Calu3 (cell line): Measurements from ENCODE around the gene EVPL. TPM values are rescaled to one million over a fixed set of nuclear protein-coding genes. Genes with fewer than 3 reads are reported as not detected.

Source experiments
- BruUV-seq: library from RNA; stranded (reverse); fragments of 400-500 nt; replicated peaks from 2 replicates; lab custom pipeline; 2021; lab: Mats Ljungman, UMichigan
- CTCF ChIA-PET: fragments of 300-600 bp; sonication (Branson Sonifier 250); formaldehyde crosslinking; loops from one replicate; lab custom pipeline; 2022; ENCODE audit warnings: antibody characterized with exemption; lab: Charles Lee
- DNase-seq: peaks from one replicate; pipeline ENCODE4 v3.0.0; 2022
- H3K27ac Mint-ChIP-seq: one replicate; pipeline ENCODE4 v1.8.0; 2022; ENCODE audit warnings: mixed read lengths; ENCODE audit not compliant: unreplicated experiment
- H3K27me3 Mint-ChIP-seq: one replicate; pipeline ENCODE4 v1.8.0; 2022; ENCODE audit warnings: mixed read lengths; ENCODE audit not compliant: unreplicated experiment
- H3K36me3 Mint-ChIP-seq: one replicate; pipeline ENCODE4 v1.8.0; 2022; ENCODE audit warnings: mild to moderate bottlenecking, moderate library complexity, mixed read lengths; ENCODE audit not compliant: insufficient read depth, unreplicated experiment
- H3K4me1 Mint-ChIP-seq: one replicate; pipeline ENCODE4 v1.8.0; 2022; ENCODE audit warnings: mild to moderate bottlenecking, low read depth, mixed read lengths; ENCODE audit not compliant: unreplicated experiment
- H3K4me3 Mint-ChIP-seq: one replicate; pipeline ENCODE4 v1.8.0; 2022; ENCODE audit warnings: mild to moderate bottlenecking, low read depth, moderate library complexity, mixed read lengths; ENCODE audit not compliant: unreplicated experiment
- H3K9me3 Mint-ChIP-seq: one replicate; pipeline ENCODE4 v1.8.0; 2022; ENCODE audit warnings: low read depth, mixed read lengths; ENCODE audit not compliant: unreplicated experiment
- intact Hi-C: fragments of 100-400 bp; cut with micrococcal nuclease; formaldehyde crosslinking; loops from one replicate; pipeline ENCODE4 v1.10.0; 2022; ENCODE audit not compliant: unreplicated experiment
- total RNA-seq: library from RNA; stranded (reverse); gene quantifications from 2 replicates; pipeline ENCODE4 v1.2.3, GENCODE V29; 2022
- TF ChIP-seq, protein P1 (sequence below): fragments of 200-600 bp; IDR thresholded peaks from one replicate; pipeline ENCODE4 v1.8.0; 2022; ENCODE audit warnings: antibody characterized with exemption; ENCODE audit not compliant: unreplicated experiment

EVPL gene
- total RNA-seq, 1 experiment from 2014 or later: 51.8 TPM

DNA sequence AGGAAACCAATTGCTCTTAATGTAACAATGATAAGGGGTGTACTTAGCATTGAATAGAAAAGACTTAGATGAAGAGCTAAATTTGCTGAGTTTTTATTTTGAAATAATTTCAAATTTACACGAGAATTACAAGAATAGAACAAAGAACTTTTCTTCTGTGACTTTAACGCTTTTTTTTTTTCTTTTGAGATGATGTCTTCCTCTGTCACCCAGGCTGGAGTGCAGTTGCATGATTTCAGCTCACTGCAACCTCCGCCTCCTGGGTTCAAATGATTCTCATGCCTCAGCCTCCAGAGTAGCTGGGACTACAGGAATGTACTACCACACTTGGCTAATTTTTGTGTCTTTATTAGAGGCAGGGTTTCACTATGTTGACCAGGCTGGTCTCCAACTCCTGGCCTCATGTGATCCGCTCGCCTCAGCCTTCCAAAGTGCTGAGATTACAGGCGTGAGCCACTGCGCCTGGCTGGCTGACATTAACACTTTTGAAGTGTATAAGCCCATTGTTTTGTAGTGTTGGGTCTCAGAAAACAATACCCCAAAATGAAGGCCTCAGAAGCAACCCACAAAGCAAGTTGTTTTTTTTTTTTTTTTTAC lies 46.0 kb downstream of the EVPL start:
- Mint-ChIP-seq H3K36me3 (peaks cover 56% of the 10 kb centered on the region), H3K9me3 (no peaks in the 10 kb centered on the region), H3K4me3 (peak overlapping the region; percentile 79), H3K4me1 (peaks cover 47% of the 10 kb centered on the region), H3K27me3 (no peaks in the 10 kb centered on the region), H3K27ac (peak overlapping the region; percentile 95)
- intact Hi-C loops: no loop called here
- BruUV-seq: no TSS peak
- TF ChIP-seq, protein P1, sequence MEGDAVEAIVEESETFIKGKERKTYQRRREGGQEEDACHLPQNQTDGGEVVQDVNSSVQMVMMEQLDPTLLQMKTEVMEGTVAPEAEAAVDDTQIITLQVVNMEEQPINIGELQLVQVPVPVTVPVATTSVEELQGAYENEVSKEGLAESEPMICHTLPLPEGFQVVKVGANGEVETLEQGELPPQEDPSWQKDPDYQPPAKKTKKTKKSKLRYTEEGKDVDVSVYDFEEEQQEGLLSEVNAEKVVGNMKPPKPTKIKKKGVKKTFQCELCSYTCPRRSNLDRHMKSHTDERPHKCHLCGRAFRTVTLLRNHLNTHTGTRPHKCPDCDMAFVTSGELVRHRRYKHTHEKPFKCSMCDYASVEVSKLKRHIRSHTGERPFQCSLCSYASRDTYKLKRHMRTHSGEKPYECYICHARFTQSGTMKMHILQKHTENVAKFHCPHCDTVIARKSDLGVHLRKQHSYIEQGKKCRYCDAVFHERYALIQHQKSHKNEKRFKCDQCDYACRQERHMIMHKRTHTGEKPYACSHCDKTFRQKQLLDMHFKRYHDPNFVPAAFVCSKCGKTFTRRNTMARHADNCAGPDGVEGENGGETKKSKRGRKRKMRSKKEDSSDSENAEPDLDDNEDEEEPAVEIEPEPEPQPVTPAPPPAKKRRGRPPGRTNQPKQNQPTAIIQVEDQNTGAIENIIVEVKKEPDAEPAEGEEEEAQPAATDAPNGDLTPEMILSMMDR: no peak
- CTCF ChIA-PET: interaction anchor here (0.6 to 1.4 kb wide), 5 partner anchors 11 to 890 kb away, joined by 3 read pairs; partner anchors contain the start of gene FBF1
- no peak for DNase-seq

DNA sequence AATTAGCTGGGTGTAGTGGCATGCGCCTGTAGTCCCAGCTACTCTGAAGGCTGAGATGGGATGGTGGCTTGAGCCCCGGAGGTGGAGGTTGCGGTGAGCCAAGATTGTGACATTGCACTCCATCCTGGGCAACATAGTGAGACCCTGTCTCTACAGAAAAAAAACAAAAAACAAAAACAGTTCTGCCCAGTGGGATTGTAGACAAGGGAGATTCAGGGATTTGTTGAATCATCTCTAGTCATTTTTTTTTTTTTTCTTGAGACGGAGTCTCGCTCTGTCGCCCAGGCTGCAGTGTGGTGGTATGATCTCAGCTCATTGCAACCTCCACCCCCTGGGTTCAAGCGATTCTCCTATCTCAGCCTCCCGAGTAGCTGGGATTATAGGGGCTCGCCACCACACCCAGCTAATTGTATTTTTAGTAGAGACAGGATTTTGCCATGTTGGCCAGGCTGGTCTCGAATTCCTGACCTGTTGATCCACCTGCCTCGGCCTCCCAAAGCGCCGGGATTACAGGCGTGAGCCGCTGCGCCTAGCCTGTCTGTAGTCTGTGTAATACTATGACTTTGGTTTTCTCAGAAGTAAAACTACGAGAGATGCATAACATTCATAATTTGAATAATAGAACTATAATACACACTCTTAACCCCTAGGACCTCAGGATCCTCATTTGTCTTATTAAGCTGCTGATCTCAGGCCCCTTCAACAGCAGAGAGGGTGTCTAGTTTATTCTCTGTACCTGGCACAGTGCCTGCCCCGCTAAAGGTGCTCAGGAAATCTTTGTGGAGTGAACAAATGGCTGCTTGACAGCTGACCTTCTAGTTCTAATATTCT lies 46.7 kb downstream of the EVPL start:
- intact Hi-C loops: no loop called here
- TF ChIP-seq, protein P1: no peak
- Mint-ChIP-seq H3K4me3 (peak overlapping the region; percentile 79), H3K36me3 (peaks cover 59% of the 10 kb centered on the region), H3K9me3 (no peaks in the 10 kb centered on the region), H3K4me1 (peaks cover 55% of the 10 kb centered on the region), H3K27me3 (no peaks in the 10 kb centered on the region), H3K27ac (peak overlapping the region; percentile 95)
- CTCF ChIA-PET: interaction anchor here (0.6 to 1.3 kb wide), 6 partner anchors 14 to 389 kb away, joined by 3 to 6 read pairs (median 3); partner anchors contain the start of gene FBF1
- no TSS peak for BruUV-seq
- no peak for DNase-seq

DNA sequence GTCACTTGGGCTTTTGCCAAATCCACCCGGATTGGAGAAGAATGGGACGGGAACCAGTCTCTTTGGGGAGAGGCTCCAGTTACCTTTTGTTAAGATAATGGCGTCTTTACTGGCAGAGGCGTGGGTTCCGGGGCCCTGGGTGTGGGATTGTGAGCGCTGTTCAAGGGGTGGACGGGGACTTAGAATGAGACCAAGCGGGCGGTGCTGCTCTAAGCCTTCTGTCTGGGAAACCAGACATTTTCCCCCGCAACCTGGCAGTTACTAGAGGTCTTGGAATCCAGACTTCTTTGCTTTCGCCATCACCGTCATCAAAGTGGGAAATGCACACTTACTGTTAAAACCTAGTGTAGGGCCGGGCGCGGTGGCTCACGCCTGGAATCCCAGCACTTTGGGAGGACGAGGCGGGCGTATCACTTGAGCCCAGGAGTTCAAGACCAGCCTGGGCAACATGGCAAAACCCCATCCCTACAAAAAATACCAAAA lies 47.4 kb downstream of the EVPL start:
- TF ChIP-seq, protein P1: no peak
- intact Hi-C loops: no loop called here
- Mint-ChIP-seq H3K27ac (peak overlapping the region; percentile 95), H3K4me3 (peak overlapping the region; percentile 79), H3K9me3 (no peaks in the 10 kb centered on the region), H3K36me3 (peaks cover 59% of the 10 kb centered on the region), H3K4me1 (peaks cover 54% of the 10 kb centered on the region), H3K27me3 (no peaks in the 10 kb centered on the region)
- no peak for DNase-seq
- TSS peak; percentile 77 for BruUV-seq
- CTCF ChIA-PET: interaction anchor here (0.7 to 1.3 kb wide), 4 partner anchors 14 to 390 kb away, joined by 3 to 6 read pairs (median 3); partner anchors contain the start of gene FBF1

DNA sequence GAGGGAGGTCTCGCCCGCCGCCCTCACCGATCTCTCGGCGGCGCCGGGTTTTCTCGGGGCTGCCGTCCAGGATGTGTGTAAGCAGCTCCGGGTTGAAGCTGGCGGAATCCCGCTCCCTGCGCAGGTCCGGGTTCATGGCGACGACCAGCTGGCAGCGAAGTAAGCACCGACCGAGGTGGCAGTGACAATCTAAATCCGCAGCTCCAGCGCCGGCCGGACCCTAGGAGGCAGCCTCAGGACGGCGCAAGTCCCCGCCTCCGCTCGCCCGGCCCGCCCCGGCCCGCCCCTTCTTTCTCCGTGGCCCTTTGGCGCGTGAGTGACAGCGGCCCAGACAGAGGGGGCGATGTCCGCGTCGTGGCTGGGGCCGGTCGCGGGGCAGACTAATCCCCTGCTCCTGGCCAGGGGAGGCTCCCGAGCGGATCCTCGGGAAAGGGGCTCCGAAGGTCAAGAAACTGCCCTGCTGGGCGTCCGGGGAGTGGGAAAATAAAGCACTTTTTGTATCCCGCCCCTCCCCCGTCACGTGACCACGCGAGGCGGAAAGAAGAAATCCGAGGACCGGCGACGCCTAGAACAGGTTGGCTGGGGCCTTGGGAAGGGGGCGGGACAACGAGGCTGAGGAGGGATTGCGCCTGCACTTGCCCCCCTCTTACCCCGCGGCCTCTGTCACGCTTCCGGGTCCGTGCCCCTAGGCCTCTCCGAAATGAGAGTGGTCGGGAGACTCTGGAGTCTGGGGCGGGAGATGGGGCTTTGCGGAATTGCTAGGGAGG lies 48.0 kb downstream of the EVPL start, which contains the start of the genes ACOX1 and TEN1:
Gene ACOX1 (minus strand): TSS at position 229 of the 767 bp plus-strand sequence. CDS start 93 bp downstream, at position 136.
Gene TEN1 (plus strand): TSS at position 303 of the 767 bp plus-strand sequence. CDS start 6,953 bp downstream, outside the sequence.
- Mint-ChIP-seq H3K27me3 (no peaks in the 10 kb centered on the region), H3K9me3 (no peaks in the 10 kb centered on the region), H3K4me3 (peak within 1 kb of the TSS; percentile 79), H3K27ac (peak within 1 kb of the TSS; percentile 95), H3K36me3 (peaks cover 63% of the 10 kb centered on the region), H3K4me1 (peaks cover 48% of the 10 kb centered on the region)
- intact Hi-C loops: no loop called here
- peak; percentile 98 for DNase-seq
- no TSS peak for BruUV-seq
- CTCF ChIA-PET: interaction anchor here (0.7 to 1.2 kb wide), 4 partner anchors 14 to 74 kb away, joined by 3 to 4 read pairs (median 3); partner anchors contain the start of gene MRPL38
- TF ChIP-seq, protein P1: no peak
